SK-N-MC (cell line): ENCODE results near the gene PDIA6.

Source experiments
- EZH2 ChIP-seq: fragments of 200-600 bp; sonication (generic); IDR thresholded peaks from one replicate; pipeline ENCODE4 v1.6.1; 2017; ENCODE audit warnings: antibody characterized with exemption
- FOXP2 ChIP-seq: optimal IDR thresholded peaks from 2 replicates; pipeline ENCODE3; 2011; ENCODE audit warnings: mild to moderate bottlenecking, moderate library complexity; ENCODE audit not compliant: insufficient read depth; ENCODE audit errors: extremely low read length, control extremely low read depth
- POLR2AphosphoS5 ChIP-seq: IDR thresholded peaks from 2 replicates; pipeline ENCODE4 v1.6.1; 2012; ENCODE audit warnings: mild to moderate bottlenecking, low read depth, low read length, borderline replicate concordance

DNA sequence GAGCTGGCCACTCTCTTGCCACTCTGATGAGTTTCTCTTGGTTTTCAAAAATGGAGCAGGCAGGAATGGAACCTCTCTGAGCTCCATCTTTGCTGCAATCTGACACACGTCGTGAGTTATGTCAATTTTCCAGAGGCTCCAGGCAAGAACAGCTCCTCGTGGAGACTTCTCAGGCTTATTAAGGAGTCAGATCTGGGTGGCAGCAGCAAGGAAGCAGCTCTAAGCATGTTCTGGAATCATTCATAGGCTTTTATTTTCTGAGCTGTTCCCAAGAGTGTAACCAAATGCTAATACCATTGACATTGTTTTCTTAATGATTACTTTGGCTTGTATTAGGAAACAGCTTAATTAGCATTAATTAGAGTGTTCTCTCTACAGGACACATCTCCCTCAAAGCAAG lies 26.1 kb upstream of the PDIA6 start:
- TF ChIP-seq POLR2AphosphoS5 = no peak
- no peak for TF ChIP-seq EZH2
- no peak for TF ChIP-seq FOXP2
